Central memory CD4-positive, alpha-beta T cell (primary cell): ENCODE data around the gene PRRX2.

Experiments
- DNase-seq: peaks from one replicate; pipeline ENCODE4 v3.0.0; 2022

PRRX2 gene

GRCh38 chr9:129712634-129713401, 47.4 kb downstream of the PRRX2 start:
- DNase-seq: no peak

GRCh38 chr9:129713402-129713679, 47.9 kb downstream of the PRRX2 start:
- no peak for DNase-seq

DNA sequence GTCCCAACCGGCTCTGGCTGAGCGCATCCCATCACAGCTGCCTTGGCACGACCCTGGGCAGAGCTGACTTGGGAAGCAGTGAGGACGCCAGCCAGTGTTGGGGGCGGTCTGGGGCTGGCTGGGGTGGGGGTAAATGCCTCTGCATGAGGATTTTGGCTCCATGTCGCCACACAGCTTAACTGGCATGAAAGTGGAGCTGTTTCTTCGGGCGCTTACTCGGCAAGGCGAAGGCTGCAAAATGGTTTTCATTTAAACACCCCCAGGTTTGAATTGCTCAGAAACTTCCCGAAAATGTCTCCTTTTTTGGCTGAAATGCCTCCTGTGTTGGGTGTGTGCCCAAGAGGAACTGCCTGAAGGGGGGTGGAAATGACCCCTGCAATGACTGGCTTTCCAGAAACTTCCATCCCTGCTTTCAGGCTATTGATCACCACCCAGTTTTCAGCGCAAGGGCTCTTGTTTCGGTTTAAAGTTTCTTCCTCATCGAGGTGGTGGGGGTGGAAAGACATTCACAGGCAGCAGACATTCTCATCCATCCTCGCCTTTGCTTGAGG, 49.1 kb downstream of the PRRX2 start:
- DNase-seq: no peak

- no peak for DNase-seq
Measured at GRCh38 chr9:129716091-129716490, 50.6 kb downstream of the PRRX2 start.

DNA sequence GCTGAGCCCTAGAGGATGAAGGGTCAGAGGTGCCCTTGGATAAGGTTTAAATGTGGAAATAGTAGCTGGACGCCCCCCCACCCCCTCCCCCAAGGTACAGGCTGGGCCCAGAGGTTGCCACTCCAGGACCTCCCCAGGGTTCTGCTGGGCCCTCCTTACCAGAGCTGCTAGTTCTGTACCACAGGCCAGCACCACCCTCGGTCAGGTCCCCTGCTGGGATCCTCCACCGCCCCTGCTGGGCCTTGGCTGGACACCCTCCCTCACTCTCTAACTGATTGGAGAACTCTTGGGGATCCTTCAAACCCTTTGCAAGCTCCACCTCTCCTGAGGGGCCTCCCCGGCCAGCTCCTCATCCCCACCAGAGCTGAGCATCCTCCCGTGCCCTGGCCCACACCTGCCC, 52.5 kb downstream of the PRRX2 start:
- DNase-seq: no peak

DNA sequence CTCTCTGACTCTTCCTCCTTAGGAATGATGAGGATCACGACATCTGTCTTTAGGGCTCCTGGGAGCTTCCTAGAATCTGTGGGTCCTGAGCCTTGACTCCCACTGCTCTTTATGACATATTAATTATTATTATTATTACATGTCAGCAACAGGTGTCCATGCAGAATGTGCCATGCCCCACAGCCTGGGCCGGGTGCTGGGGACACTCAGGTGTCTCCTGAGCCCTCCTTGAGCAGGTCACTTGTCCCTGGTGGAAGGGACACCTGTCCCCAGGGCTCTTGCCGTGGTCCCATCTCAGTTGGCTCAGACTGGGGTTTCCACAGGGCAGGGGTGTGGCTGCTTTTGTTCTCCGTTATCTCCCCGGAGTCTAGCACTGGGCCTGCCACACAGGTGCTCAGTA, 53.2 kb downstream of the PRRX2 start:
- DNase-seq: no peak

DNA sequence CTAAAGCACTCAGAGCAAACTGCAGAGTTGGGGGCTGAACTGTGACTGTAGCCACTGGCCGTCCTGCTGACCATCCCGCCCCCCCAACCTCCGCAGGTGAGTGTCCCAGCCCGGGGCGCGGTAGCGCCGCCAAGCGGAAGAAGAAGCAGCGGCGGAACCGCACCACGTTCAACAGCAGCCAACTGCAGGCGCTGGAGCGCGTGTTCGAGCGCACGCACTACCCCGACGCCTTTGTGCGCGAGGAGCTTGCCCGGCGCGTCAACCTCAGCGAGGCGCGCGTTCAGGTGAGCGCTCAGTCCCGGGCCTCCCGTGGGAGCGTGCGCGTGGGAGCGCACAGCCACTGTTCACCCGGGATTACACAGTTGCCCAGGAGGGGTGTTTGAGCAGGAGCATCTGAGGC, 53.7 kb downstream of the PRRX2 start:
- DNase-seq: no peak

DNA sequence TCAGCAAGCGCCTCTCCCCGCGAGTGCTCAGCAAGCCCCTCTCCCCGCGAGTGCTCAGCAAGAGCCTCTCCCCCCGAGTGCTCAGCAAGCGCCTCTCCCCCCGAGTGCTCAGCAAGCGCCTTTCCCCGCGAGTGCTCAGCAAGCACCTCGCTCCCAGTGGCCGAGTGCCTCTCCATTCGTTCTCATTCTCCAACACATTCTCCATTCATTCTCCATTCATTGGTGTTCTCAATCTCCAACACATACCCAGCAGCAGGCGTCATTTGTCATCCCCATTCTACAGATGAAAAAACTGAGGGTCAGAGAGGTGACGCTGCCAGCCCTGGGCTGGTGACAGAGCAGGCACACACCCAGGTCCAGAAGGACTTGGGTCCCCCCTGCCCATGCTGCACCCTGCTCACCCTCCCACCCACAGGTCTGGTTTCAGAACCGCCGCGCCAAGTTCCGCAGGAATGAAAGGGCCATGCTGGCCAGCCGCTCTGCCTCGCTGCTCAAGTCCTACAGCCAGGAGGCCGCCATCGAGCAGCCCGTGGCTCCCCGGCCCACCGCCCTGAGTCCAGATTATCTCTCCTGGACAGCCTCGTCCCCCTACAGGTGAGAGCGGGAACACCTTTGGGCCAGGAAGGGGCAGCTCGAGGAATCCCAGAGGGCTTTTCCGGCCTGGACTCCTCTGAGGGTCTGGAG, 54.9 kb downstream of the PRRX2 start:
- no peak for DNase-seq

GRCh38 chr9:129720865-129721545, 55.6 kb downstream of the PRRX2 start:
- no peak for DNase-seq

GRCh38 chr9:129722913-129723312, 57.5 kb downstream of the PRRX2 start:
- DNase-seq: no peak

GRCh38 chr9:129724456-129725190, 59.2 kb downstream of the PRRX2 start:
- DNase-seq: no peak

DNA sequence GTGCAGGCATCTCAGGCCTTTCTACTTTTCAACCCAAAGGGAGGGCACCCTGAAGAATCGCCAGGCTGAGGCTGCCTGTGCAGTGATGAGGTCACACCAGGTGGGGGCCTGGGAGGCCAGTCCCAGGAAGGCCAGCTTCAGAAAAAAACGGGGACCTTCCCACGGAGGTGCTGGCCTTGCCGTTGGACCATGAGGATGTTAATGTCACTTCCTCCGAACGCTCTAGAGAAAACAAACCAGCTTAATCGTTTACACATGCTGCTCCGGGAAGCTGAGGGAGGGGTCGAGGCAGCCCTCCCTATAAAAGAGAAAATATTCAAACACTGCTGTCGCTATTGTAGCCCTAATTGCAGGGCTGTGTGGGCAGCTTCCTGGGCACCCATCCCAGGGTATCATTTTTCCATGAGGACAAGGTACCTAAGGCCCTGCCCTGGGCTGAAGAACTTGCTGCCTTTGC, 60.4 kb downstream of the PRRX2 start:
- DNase-seq: no peak

DNA sequence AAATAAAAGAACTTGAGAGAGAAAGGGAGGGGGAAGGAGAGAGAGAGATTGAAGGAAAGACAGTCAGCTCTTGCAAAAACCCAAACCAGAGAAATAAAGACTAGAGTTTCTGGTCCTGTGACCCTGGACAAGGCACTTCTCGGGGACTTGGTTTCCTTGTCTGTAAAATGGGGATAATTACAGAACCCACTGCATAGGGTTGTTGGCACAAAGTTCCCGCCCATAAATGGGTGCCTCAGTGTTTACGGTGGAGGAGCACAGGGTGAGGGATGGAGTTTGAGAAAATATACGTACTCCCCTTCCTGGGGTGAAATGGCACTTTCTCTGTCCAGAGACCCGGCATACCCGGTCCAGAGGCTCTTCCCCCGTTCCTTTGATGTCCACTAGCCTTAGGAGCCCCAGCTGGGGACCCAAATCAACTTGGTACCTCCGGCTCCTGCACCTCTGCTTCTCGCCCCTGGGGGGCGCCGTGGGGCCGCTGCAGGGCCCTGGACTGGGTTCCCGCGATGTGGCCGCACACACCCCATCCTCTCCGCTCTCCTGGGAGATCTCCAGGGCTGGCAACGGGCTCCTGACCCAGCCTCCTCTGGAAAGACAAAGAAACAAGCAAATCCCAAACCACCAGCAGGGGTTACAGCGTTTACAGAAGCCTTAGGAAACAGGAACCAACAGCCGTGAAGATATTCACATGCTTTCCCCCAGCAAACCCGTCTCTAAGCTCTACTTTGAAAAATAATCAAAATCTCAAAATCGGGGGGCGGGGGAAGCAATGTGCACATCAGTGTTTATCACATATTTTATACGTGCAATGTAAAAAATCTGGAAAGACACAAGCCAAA, 61.1 kb downstream of the PRRX2 start:
- DNase-seq: peak; percentile 29

DNA sequence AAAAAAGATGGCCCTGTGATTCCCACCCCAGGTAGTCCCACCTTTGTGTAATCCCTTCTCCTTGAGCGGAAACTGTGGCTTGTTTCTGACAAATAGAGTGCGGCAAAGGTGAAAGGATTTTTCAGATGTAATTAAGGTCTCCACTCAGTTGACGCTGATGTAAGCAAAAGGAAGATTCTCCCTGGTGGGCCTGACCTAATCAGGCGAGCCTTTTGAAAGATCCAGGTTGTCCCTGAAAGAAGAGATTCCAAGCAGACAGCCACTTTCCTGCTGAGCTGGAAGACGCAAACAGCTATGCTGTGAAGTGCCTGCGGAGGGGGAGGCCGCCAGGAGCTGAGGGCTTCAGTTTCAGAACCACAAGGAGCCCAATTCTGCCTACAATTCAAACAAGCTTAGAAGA, 63.3 kb downstream of the PRRX2 start:
- no peak for DNase-seq

- DNase-seq: no peak
Measured at GRCh38 chr9:129731477-129732085, 66.1 kb downstream of the PRRX2 start.

DNA sequence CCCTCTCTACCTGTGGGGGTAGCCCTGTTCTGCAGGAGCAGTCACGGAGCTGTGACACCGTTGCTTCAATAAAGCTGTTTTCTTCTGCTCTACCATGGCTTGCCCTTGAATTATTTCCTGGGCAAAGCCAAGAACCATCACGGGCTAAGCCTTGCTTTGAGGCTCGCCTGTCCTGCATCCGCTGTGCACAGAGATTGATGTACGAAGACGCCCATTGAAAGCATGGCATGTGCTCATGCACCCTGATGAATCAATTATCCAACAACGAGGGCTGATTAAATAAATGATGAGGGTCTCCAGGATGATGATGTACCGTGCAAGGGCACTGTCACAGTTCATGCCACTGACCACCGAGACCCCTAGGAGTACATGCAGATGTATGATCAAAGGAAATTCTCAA, 66.7 kb downstream of the PRRX2 start:
- DNase-seq: no peak

GRCh38 chr9:129732946-129733631, 67.6 kb downstream of the PRRX2 start:
- no peak for DNase-seq

DNA sequence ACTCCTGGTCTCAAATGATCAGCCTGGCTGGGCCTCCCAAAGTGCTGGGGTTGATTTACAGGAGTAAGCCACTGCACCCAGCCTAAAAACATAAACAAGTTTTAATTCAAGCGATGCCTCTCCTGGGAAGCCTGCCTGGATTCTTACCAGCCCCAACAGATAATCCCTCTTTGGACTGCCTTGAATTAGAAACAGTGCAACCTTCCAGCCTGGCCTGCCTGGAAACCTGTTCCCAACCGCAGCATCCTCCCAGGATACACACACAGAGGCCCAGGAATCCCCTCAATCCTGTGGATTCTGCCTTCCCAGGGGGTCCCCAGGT, 68.1 kb downstream of the PRRX2 start:
- DNase-seq: no peak

DNA sequence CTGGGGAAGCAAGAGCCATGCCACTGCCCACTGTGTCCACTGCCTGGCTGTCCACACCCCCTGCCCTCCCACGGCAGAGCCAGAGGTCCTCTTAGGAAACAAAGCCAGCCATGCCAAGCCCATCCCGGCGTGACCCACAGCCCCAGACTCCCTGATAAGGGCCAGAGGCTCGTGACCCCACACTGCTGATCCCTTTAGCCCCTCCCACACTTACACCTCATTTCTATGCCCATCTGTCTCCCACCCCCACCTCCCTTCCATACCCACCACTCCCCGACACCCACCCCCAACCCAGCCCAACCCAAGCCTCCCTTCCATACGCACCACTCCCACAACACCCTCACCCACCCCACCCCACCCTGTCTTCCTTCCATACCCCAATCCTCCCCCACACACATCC, 70.1 kb downstream of the PRRX2 start:
- no peak for DNase-seq

GRCh38 chr9:129736334-129736733, 70.9 kb downstream of the PRRX2 start:
- no peak for DNase-seq
